Activated naive CD4-positive, alpha-beta T cell treated with anti-CD3 and anti-CD28 coated beads, Interleukin-2, amount 50 U/mL, for 72 hours (primary cell): ENCODE results near the gene KRTCAP2. TPM values are rescaled to one million over a fixed set of nuclear protein-coding genes. Genes with fewer than 3 reads are reported as not detected.
"Not testable (repeated sequence)": the region's sequence is repeated elsewhere in the genome, so short reads cannot be mapped to it uniquely, and the experiment has no call there.

Experiments used
- ATAC-seq, 2 donors: fragments of 150-1000 bp; cut with Tn5 transposase; 2 replicates each; pipeline ENCODE4 v1.10.0; 2021; ENCODE audit warnings: mild to moderate bottlenecking in 2 of 2, moderate library complexity in 2 of 2
- DNase-seq, 2 donors: peaks; one replicate each; pipeline ENCODE4 v3.0.0; 2021 to 2022; ENCODE audit warnings: low spot score in 2 of 2
- H3K27ac Mint-ChIP-seq, 2 donors: one replicate each; pipeline ENCODE4 v1.8.0; 2022; ENCODE audit warnings: mild to moderate bottlenecking in 2 of 2, mixed read lengths in 2 of 2
- H3K36me3 Mint-ChIP-seq, 2 donors: one replicate each; pipeline ENCODE4 v1.8.0; 2022; ENCODE audit warnings: mixed read lengths in 2 of 2
- H3K9me3 Mint-ChIP-seq, 2 donors: one replicate each; pipeline ENCODE4 v1.8.0; 2022; ENCODE audit warnings: mixed read lengths in 2 of 2
- total RNA-seq, 2 donors: library from RNA; stranded (reverse); gene quantifications; one replicate each; pipeline ENCODE4 v1.2.3, GENCODE V29; 2022

Gene KRTCAP2
- total RNA-seq, 2 donors from 2014 or later, result 106 to 162 TPM

GRCh38 chr1:155189926-155190325 is 16.8 kb upstream of the KRTCAP2 start:
- not testable (repeated sequence) for ATAC-seq, H3K27ac Mint-ChIP-seq, H3K9me3 Mint-ChIP-seq, DNase-seq, H3K36me3 Mint-ChIP-seq

- Mint-ChIP-seq H3K9me3 (no peaks in the 10 kb centered on the region), H3K36me3 (no peaks in the 10 kb centered on the region), H3K27ac (peak overlapping the region; percentile 72 to 78)
- DNase-seq (no peak), ATAC-seq (no peak)
Measured at GRCh38 chr1:155188268-155188667, 15.2 kb upstream of the KRTCAP2 start.

- no peak for ATAC-seq
- DNase-seq, result no peak
- Mint-ChIP-seq H3K9me3 (no peaks in the 10 kb centered on the region), H3K36me3 (no peaks in the 10 kb centered on the region), H3K27ac (peak overlapping the region in 1 of 2 donors; percentile 78)
Measured at GRCh38 chr1:155187456-155187891, 14.4 kb upstream of the KRTCAP2 start.

- H3K27ac Mint-ChIP-seq, result peak overlapping the region; percentile 25 to 69
- ATAC-seq, result no peak
Measured at GRCh38 chr1:155186794-155187455, 13.8 kb upstream of the KRTCAP2 start.

GRCh38 chr1:155186067-155186793 is 13.1 kb upstream of the KRTCAP2 start:
- DNase-seq, result no peak
- peak overlapping the region; percentile 25 to 31 for H3K27ac Mint-ChIP-seq
- no peaks in the 10 kb centered on the region for H3K36me3 Mint-ChIP-seq
- no peaks in the 10 kb centered on the region for H3K9me3 Mint-ChIP-seq
- no peak for ATAC-seq

More at GRCh38 chr1:155186794-155187455, 13.8 kb upstream of the KRTCAP2 start:
- DNase-seq, result no peak
- Mint-ChIP-seq H3K9me3 (no peaks in the 10 kb centered on the region), H3K36me3 (no peaks in the 10 kb centered on the region)

GRCh38 chr1:155185783-155186066 is 12.6 kb upstream of the KRTCAP2 start:
- Mint-ChIP-seq H3K9me3 (no peaks in the 10 kb centered on the region), H3K27ac (peak overlapping the region; percentile 25 to 31), H3K36me3 (no peaks in the 10 kb centered on the region)
- ATAC-seq (no peak), DNase-seq (no peak)

- no peak for DNase-seq
- peak overlapping the region; percentile 31 to 63 for H3K27ac Mint-ChIP-seq
- ATAC-seq, result peak; percentile 6 to 15
- no peaks in the 10 kb centered on the region for H3K9me3 Mint-ChIP-seq
- no peaks in the 10 kb centered on the region for H3K36me3 Mint-ChIP-seq
Measured at GRCh38 chr1:155184835-155185782, 12.0 kb upstream of the KRTCAP2 start.

- H3K9me3 Mint-ChIP-seq, result no peaks in the 10 kb centered on the region
- no peaks in the 10 kb centered on the region for H3K36me3 Mint-ChIP-seq
- DNase-seq (no peak), ATAC-seq (no peak)
- peak overlapping the region in 1 of 2 donors; percentile 63 for H3K27ac Mint-ChIP-seq
Measured at GRCh38 chr1:155184351-155184811, 11.3 kb upstream of the KRTCAP2 start.

GRCh38 chr1:155183775-155184221 is 10.7 kb upstream of the KRTCAP2 start:
- Mint-ChIP-seq H3K27ac (no peak overlapping the region), H3K9me3 (no peaks in the 10 kb centered on the region), H3K36me3 (no peaks in the 10 kb centered on the region)
- DNase-seq, result no peak
- ATAC-seq, result no peak

GRCh38 chr1:155182052-155182550 is 9.0 kb upstream of the KRTCAP2 start:
- ATAC-seq (no peak), DNase-seq (no peak)
- H3K36me3 Mint-ChIP-seq, result peaks cover 0 to 5% of the 10 kb centered on the region in 2 donors
- H3K9me3 Mint-ChIP-seq, result no peaks in the 10 kb centered on the region
- H3K27ac Mint-ChIP-seq, result peak overlapping the region in 1 of 2 donors; percentile 55

GRCh38 chr1:155181371-155182051 is 8.4 kb upstream of the KRTCAP2 start:
- no peak for DNase-seq
- H3K9me3 Mint-ChIP-seq, result no peaks in the 10 kb centered on the region
- ATAC-seq, result no peak
- peaks cover 0 to 5% of the 10 kb centered on the region in 2 donors for H3K36me3 Mint-ChIP-seq
- peak overlapping the region in 1 of 2 donors; percentile 55 for H3K27ac Mint-ChIP-seq

GRCh38 chr1:155179112-155180031 is 6.3 kb upstream of the KRTCAP2 start:
- DNase-seq (peak in 1 of 2 donors; percentile 56), ATAC-seq (no peak)
- Mint-ChIP-seq H3K27ac (no peak overlapping the region), H3K36me3 (peaks cover 0 to 5% of the 10 kb centered on the region in 2 donors), H3K9me3 (no peaks in the 10 kb centered on the region)

GRCh38 chr1:155178441-155179111 is 5.5 kb upstream of the KRTCAP2 start:
- no peak overlapping the region for H3K27ac Mint-ChIP-seq
- no peaks in the 10 kb centered on the region for H3K9me3 Mint-ChIP-seq
- DNase-seq, result peak in 1 of 2 donors; percentile 44
- ATAC-seq, result no peak
- H3K36me3 Mint-ChIP-seq, result peaks cover under 1 to 5% of the 10 kb centered on the region in 2 donors

GRCh38 chr1:155177918-155178281 is 4.8 kb upstream of the KRTCAP2 start:
- peaks cover 8 to 9% of the 10 kb centered on the region in 2 donors for H3K36me3 Mint-ChIP-seq
- H3K27ac Mint-ChIP-seq, result no peak overlapping the region
- DNase-seq (peak in 1 of 2 donors; percentile 52), ATAC-seq (no peak)
- H3K9me3 Mint-ChIP-seq, result no peaks in the 10 kb centered on the region
